Ureter (tissue), 1 donor: ENCODE results near the gene PRDM2. TPM values are rescaled to one million over a fixed set of nuclear protein-coding genes. Genes with fewer than 3 reads are reported as not detected.

Experiments
- DNase-seq: peaks from one replicate; pipeline ENCODE4 v3.0.0-alpha.2; 2020; ENCODE audit warnings: low spot score
- total RNA-seq: library from RNA; stranded (reverse); gene quantifications from one replicate; pipeline ENCODE4 v1.2.4, GENCODE V29; 2023
- donor health status: DM: yes; HTN: yes; CAD: no.

Gene PRDM2
- total RNA-seq, 1 donor from 2014 or later, result 83.1 TPM

- DNase-seq, result no peak
Observed at GRCh38 chr1:13792419-13792818, 92.4 kb downstream of the PRDM2 start.

GRCh38 chr1:13793088-13793730 is 93.2 kb downstream of the PRDM2 start:
- no peak for DNase-seq

- no peak for DNase-seq
Observed at GRCh38 chr1:13794231-13795187, 94.5 kb downstream of the PRDM2 start.

- DNase-seq, result no peak
Observed at GRCh38 chr1:13797397-13797796, 97.4 kb downstream of the PRDM2 start.

GRCh38 chr1:13798120-13798519 is 98.1 kb downstream of the PRDM2 start:
- DNase-seq, result no peak

- no peak for DNase-seq
Observed at GRCh38 chr1:13799502-13800283, 99.7 kb downstream of the PRDM2 start.

- DNase-seq, result peak; percentile 74
Observed at GRCh38 chr1:13801232-13801631, 101.2 kb downstream of the PRDM2 start.

GRCh38 chr1:13801655-13802486 is 101.9 kb downstream of the PRDM2 start:
- no peak for DNase-seq

- no peak for DNase-seq
Observed at GRCh38 chr1:13802782-13803545, 103.0 kb downstream of the PRDM2 start.

GRCh38 chr1:13803546-13804239 is 103.7 kb downstream of the PRDM2 start:
- DNase-seq, result no peak

- DNase-seq, result no peak
Observed at GRCh38 chr1:13804240-13804633, 104.2 kb downstream of the PRDM2 start.

GRCh38 chr1:13805431-13805830 is 105.4 kb downstream of the PRDM2 start:
- DNase-seq, result no peak

- DNase-seq, result no peak
Observed at GRCh38 chr1:13806108-13806507, 106.1 kb downstream of the PRDM2 start.

- DNase-seq, result no peak
Observed at GRCh38 chr1:13807209-13807608, 107.2 kb downstream of the PRDM2 start.

GRCh38 chr1:13808729-13809131 is 108.7 kb downstream of the PRDM2 start:
- peak; percentile 59 for DNase-seq

- DNase-seq, result no peak
Observed at GRCh38 chr1:13809461-13810159, 109.6 kb downstream of the PRDM2 start.

- DNase-seq, result no peak
Observed at GRCh38 chr1:13812456-13813397, 112.7 kb downstream of the PRDM2 start.

GRCh38 chr1:13813398-13814012 is 113.5 kb downstream of the PRDM2 start:
- no peak for DNase-seq
